Osteoblast (primary cell): ENCODE measurements around the gene DCHS1. TPM values are rescaled to one million over a fixed set of nuclear protein-coding genes. Genes with fewer than 3 reads are reported as not detected.

Experiments used
- DNase-seq: peaks from one replicate; pipeline ENCODE4 v3.0.0; 2011; ENCODE audit warnings: low spot score, mixed read lengths; ENCODE audit not compliant: insufficient read length; ENCODE audit errors: missing footprints
- H2AFZ ChIP-seq: 2 replicates; pipeline ENCODE4 v1.6.0; 2011; ENCODE audit warnings: mild to moderate bottlenecking, low read length
- H3K27ac ChIP-seq: 2 replicates; pipeline ENCODE4 v1.5.1; 2011; ENCODE audit warnings: mild to moderate bottlenecking, low read depth, low read length, moderate library complexity
- H3K27me3 ChIP-seq: 2 replicates; pipeline ENCODE4 v1.6.0; 2012; ENCODE audit warnings: mild to moderate bottlenecking, control low read depth, inconsistent platforms, low read length, moderate library complexity; ENCODE audit not compliant: insufficient read depth
- H3K36me3 ChIP-seq: 2 replicates; pipeline ENCODE4 v1.5.1; 2011; ENCODE audit warnings: mild to moderate bottlenecking, low read length, control low read depth, moderate library complexity; ENCODE audit not compliant: insufficient read depth
- H3K4me1 ChIP-seq: 2 replicates; pipeline ENCODE4 v1.5.1; 2011; ENCODE audit warnings: mild to moderate bottlenecking, low read length, control low read depth, moderate library complexity; ENCODE audit not compliant: insufficient read depth
- H3K4me2 ChIP-seq: 2 replicates; pipeline ENCODE4 v1.6.0; 2011; ENCODE audit warnings: mild to moderate bottlenecking, low read length; ENCODE audit not compliant: insufficient read depth
- H3K4me3 ChIP-seq: fragments of 200-600 bp; sonication (generic); 3 replicates; pipeline ENCODE4 v1.5.1; 2012; ENCODE audit warnings: mild to moderate bottlenecking, low read length, inconsistent platforms; ENCODE audit not compliant: insufficient read depth
- H3K79me2 ChIP-seq: 2 replicates; pipeline ENCODE4 v1.6.0; 2012; ENCODE audit warnings: mild to moderate bottlenecking, low read length, control low read depth, inconsistent platforms; ENCODE audit not compliant: insufficient read depth
- H3K9me3 ChIP-seq: 2 replicates; pipeline ENCODE4 v1.5.1; 2011; ENCODE audit warnings: low read depth, low read length, control low read depth
- H4K20me1 ChIP-seq: 2 replicates; pipeline ENCODE4 v1.6.0; 2012; ENCODE audit warnings: mild to moderate bottlenecking, low read length, control low read depth; ENCODE audit not compliant: insufficient read depth
- CTCF ChIP-seq: IDR thresholded peaks from 2 replicates; pipeline ENCODE4 v1.5.1; 2011; ENCODE audit warnings: mild to moderate bottlenecking, low read depth, low read length, moderate library complexity; ENCODE audit errors: extremely low read depth
- total RNA-seq: library from RNA; depleted of rRNA; stranded (reverse); fragments of >200 nt; gene quantifications from 2 replicates; pipeline ENCODE4 v1.2.3, GENCODE V29; 2012

Gene DCHS1
- total RNA-seq, 1 donor = 1.1 TPM

GRCh38 chr11:6632116-6633073 is 23.2 kb downstream of the DCHS1 start:
- H3K36me3 ChIP-seq = no peaks in the 10 kb centered on the region
- no peaks in the 10 kb centered on the region for H3K9me3 ChIP-seq
- H3K4me3 ChIP-seq = no peak overlapping the region
- H3K27me3 ChIP-seq = no peaks in the 10 kb centered on the region
- H3K4me1 ChIP-seq = peaks cover 8% of the 10 kb centered on the region
- no peaks in the 10 kb centered on the region for H4K20me1 ChIP-seq
- H3K79me2 ChIP-seq = no peaks in the 10 kb centered on the region
- DNase-seq = peak; percentile 68
- H3K27ac ChIP-seq = no peak overlapping the region
- H3K4me2 ChIP-seq = no peak overlapping the region
- H2AFZ ChIP-seq = no peak overlapping the region
- TF ChIP-seq CTCF = no peak

- Histone ChIP-seq H3K4me1 (peaks cover 8% of the 10 kb centered on the region), H3K4me3 (no peak overlapping the region), H3K9me3 (no peaks in the 10 kb centered on the region), H3K4me2 (no peak overlapping the region), H3K79me2 (no peaks in the 10 kb centered on the region), H4K20me1 (no peaks in the 10 kb centered on the region), H3K27ac (no peak overlapping the region), H3K27me3 (no peaks in the 10 kb centered on the region), H2AFZ (no peak overlapping the region), H3K36me3 (no peaks in the 10 kb centered on the region)
- no peak for TF ChIP-seq CTCF
- peak; percentile 91 for DNase-seq
Measured at GRCh38 chr11:6631361-6631890, 24.2 kb downstream of the DCHS1 start.

- no peaks in the 10 kb centered on the region for H3K27me3 ChIP-seq
- no peak overlapping the region for H3K27ac ChIP-seq
- H2AFZ ChIP-seq = no peak overlapping the region
- H3K4me3 ChIP-seq = no peak overlapping the region
- no peak for TF ChIP-seq CTCF
- peaks cover 6% of the 10 kb centered on the region for H3K4me1 ChIP-seq
- no peak overlapping the region for H3K4me2 ChIP-seq
- H3K9me3 ChIP-seq = no peaks in the 10 kb centered on the region
- H3K79me2 ChIP-seq = no peaks in the 10 kb centered on the region
- DNase-seq = no peak
- no peaks in the 10 kb centered on the region for H4K20me1 ChIP-seq
- H3K36me3 ChIP-seq = no peaks in the 10 kb centered on the region
Measured at GRCh38 chr11:6630632-6631291, 24.8 kb downstream of the DCHS1 start.
